Putamen (tissue), 1 donor: ENCODE results near the gene KTI12.

Source experiments
- DNase-seq: peaks from one replicate; pipeline ENCODE4 v3.0.0-alpha.2; 2016; ENCODE audit warnings: low spot score

Gene KTI12

DNA sequence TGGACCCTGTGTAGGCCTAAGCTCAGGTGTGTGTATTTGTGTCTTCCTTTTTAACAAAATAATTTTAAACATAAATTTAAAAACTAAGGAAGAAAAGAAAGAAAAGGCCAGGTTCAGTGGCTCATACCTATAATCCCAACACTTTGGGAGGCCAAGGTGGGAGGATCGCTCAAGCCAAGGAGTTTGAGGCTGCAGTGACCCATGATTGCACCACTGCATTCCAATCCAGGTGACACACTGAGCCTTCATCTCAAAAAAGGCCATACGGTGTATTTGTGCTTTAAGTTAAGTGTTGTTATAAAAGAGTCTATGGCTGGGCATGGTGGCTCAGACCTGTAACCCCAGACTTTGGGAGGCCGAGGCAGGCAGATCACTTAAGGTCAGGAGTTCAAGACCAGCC, 51.4 kb downstream of the KTI12 start:
- DNase-seq, result no peak
